Ovary (tissue), 3 donors: Measurements from ENCODE around the gene MYOG.

Experiments
- CTCF ChIP-seq, 3 donors: fragments of 450-650 bp in 2 of 3; fragments of 200-600 bp in 1 of 3; IDR thresholded peaks; one replicate each; pipeline versions ENCODE4 v1.5.1 to v1.8.0; 2016 to 2022; ENCODE audit warnings: antibody characterized with exemption in 3 of 3, mild to moderate bottlenecking in 1 of 3
- POLR2A ChIP-seq: fragments of 450-650 bp; IDR thresholded peaks from one replicate; pipeline ENCODE4 v1.6.1; 2017; ENCODE audit warnings: antibody characterized with exemption, mild to moderate bottlenecking, moderate library complexity
- donor health status: DM: no; HTN: no; CAD: no.

- TF ChIP-seq CTCF (IDR thresholded peaks at IDR 0.05) (no peak), POLR2A (no peak)
Measured at GRCh38 chr1:203038217-203038741, 47.5 kb downstream of the MYOG start.
